RWPE1 (cell line): Measurements from ENCODE around the gene WDR82.

Source experiments
- CTCF ChIA-PET: fragments of 350-600 bp; sonication (Branson Sonifier 250); formaldehyde crosslinking; extraction: SDS; loops from one replicate; lab custom pipeline; 2021; lab: Yijun Ruan, JAX
- POLR2A ChIA-PET: fragments of 400-600 bp; formaldehyde crosslinking; extraction: SDS; loops from one replicate; lab custom pipeline; 2020; ENCODE audit warnings: antibody characterized with exemption; ENCODE audit not compliant: low non-redundant PET; lab: Yijun Ruan, JAX
- DNase-seq: peaks from one replicate; pipeline ENCODE4 v3.0.0; 2012; ENCODE audit warnings: low spot score
- H3K27ac ChIP-seq: fragments of 450-650 bp; 2 replicates; pipeline ENCODE4 v1.5.1; 2017
- TF ChIP-seq, protein P1 (sequence below): fragments of 450-650 bp; conservative IDR thresholded peaks from 2 replicates; pipeline ENCODE4 v1.5.1; 2017; ENCODE audit warnings: low read depth, mild to moderate bottlenecking

The WDR82 gene

DNA sequence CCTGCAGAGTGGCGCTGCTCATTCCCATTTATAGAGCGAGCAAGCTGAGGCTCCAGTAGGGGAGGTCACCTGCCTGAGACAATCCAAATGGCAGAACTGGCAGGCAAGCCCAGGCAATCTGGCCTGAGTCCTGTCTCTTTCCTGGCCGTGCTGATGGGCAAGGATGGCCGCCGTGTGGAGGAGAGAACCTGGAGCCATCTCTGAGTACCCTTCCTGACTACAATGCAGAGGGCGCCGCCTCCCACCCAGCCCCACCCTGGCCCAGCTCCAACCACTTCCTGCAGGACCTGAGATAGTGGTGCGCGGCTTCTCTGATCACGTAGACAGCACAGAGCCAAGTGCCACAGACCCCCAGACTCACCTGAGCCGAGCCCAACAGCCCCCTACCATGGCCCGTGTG is 60.0 kb downstream of the WDR82 start:
- ChIA-PET POLR2A (no interaction called here), CTCF (interaction anchor here (0.7 kb wide), 1 partner anchor 261 kb away, joined by 5 read pairs; no protein-coding TSS in a partner anchor)
- TF ChIP-seq, protein P1, sequence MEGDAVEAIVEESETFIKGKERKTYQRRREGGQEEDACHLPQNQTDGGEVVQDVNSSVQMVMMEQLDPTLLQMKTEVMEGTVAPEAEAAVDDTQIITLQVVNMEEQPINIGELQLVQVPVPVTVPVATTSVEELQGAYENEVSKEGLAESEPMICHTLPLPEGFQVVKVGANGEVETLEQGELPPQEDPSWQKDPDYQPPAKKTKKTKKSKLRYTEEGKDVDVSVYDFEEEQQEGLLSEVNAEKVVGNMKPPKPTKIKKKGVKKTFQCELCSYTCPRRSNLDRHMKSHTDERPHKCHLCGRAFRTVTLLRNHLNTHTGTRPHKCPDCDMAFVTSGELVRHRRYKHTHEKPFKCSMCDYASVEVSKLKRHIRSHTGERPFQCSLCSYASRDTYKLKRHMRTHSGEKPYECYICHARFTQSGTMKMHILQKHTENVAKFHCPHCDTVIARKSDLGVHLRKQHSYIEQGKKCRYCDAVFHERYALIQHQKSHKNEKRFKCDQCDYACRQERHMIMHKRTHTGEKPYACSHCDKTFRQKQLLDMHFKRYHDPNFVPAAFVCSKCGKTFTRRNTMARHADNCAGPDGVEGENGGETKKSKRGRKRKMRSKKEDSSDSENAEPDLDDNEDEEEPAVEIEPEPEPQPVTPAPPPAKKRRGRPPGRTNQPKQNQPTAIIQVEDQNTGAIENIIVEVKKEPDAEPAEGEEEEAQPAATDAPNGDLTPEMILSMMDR: no peak
- no peak for DNase-seq
- H3K27ac ChIP-seq: peak overlapping the region; percentile 93

DNA sequence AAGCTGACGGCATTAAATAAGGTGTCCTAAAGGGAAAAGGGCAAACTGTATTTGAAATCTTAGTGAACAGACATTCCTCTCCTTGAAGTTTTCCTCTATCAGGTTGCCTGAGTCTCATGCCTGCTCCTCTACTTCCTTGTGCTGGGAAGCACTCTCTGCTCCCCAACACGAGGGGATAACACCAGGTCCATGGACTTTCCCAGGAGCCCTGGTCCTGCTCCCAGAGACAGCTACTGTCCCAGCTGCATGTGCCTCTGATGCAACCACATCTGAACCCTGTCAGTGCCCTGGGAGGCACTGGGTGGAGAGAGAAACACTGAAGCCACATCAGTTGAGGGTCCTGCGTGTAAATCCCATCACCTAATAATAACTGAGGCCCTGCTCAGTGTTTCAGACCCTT is 60.4 kb downstream of the WDR82 start:
- DNase-seq: no peak
- CTCF ChIA-PET: interaction anchor here (0.7 to 0.9 kb wide), 3 partner anchors 121 to 343 kb away, joined by 3 to 7 read pairs (median 5); no protein-coding TSS in a partner anchor
- POLR2A ChIA-PET: no interaction called here
- peak overlapping the region; percentile 93 for H3K27ac ChIP-seq
- TF ChIP-seq, protein P1: no peak

DNA sequence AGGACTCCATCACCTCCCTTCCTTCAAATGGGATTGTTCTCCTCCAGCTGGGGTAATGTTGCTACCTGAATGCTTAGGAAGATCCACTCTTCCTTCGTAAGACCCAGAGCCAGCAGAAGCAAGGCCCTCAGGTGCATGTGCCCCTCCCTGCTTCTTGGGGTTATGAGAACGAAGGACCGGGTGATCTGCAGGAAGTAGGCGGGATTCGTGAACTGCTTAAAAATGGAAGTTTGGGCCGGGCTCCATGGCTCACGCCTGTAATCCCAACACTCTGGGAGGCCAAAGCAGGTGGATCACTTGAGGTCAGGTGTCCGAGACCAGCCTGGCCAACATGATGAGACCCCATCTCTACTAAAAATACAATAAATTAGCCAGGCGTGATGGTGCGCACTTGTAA is 61.0 kb downstream of the WDR82 start:
- CTCF ChIA-PET: interaction anchor here (0.7 to 0.9 kb wide), 2 partner anchors 122 to 344 kb away, joined by 3 to 7 read pairs; no protein-coding TSS in a partner anchor
- POLR2A ChIA-PET: no interaction called here
- TF ChIP-seq, protein P1: no peak
- peak overlapping the region; percentile 93 for H3K27ac ChIP-seq
- DNase-seq: no peak

DNA sequence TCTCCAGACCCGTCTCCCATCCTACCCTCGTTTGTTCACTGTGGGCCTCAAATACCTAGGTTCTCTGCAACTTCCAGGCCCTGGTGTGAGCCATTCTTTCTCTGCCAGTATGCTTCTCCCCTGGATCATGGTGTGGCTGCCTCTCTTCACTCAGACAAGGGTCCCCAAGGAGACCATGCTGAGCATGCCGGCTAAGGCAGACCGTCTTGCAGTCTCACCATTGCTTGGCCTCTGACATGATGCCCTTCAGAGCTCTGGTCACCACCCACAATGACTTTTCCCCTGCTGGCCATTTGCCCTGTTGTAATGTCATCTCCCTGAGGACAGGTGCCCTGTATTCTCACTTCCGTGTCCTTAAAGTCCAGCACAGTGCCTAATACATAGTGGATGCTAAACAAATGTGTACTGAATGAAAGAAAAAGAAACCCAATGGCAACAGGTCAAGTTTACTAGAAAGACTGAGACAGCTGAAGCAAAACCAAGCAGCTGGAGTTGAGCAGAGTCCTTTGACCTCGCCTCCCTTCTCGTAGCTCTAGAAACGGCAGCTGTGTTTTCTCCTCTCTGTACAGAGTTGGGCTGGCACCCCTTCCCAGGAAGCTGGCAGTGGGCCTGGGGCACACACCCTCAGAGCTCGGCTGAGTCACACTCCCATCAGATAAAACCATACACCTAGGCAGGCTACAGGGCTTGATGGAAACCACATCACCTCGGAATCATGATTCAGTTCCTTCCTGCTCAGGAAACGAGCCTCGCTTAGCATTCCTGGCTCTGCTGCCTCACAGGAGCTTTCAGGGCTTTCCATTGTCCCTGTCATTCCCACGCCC is 61.7 kb downstream of the WDR82 start:
- DNase-seq: peak; percentile 92
- ChIA-PET POLR2A (interaction anchor here (0.6 to 1.0 kb wide), 2 partner anchors 62 to 64 kb away, joined by 3 read pairs; partner anchors contain the start of gene WDR82), CTCF (interaction anchor here (0.6 to 0.9 kb wide), 4 partner anchors 14 to 344 kb away, joined by 3 to 7 read pairs (median 3); no protein-coding TSS in a partner anchor)

DNA sequence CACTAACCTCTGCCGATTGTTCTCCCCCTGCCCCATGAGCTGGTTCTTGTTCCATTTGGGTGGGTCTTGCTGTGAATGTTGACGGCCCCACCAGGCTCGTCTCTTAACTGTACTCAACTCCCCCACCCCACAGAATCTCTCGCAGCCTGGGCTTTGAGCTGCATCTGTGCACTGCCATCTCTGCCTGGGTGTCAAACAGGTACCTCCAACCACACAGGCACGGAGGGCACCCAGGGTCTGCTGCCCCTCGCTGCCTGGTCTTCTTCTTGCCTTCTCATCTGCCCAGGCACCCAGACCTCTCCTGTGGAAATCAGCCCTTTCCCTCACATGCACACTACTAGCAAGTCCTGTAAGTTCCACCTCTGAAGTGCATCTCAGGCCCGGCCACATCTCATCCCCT is 63.1 kb downstream of the WDR82 start:
- POLR2A ChIA-PET: no interaction called here

More for the DNA sequence above, 61.7 kb downstream of the WDR82 start:
- TF ChIP-seq, protein P1: no peak
- H3K27ac ChIP-seq: peak overlapping the region; percentile 93

DNA sequence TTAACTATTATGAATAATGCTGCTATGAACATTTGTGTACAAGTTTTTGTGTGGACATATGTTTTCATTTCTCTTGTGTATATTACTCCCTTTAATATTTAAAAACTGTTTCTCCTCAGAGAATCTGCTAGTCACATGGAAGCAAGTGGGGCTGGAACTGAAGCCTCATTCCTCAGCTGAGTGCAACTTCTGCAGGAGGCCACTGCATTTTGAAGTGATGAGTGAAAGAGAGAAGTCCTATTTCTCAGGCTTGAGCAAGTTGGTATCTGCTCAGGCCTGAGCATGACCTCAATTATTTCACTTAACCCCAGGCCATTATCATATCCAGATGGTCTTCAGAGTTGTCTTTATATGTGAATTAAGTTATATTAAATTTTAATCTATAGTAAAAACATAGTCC is 64.5 kb downstream of the WDR82 start:
- no peak overlapping the region for H3K27ac ChIP-seq
- ChIA-PET POLR2A (no interaction called here), CTCF (no interaction called here)
- TF ChIP-seq, protein P1: no peak
- DNase-seq: no peak

More for the DNA sequence above, 63.1 kb downstream of the WDR82 start:
- peak overlapping the region; percentile 93 for H3K27ac ChIP-seq
- DNase-seq: no peak
- CTCF ChIA-PET: no interaction called here
- TF ChIP-seq, protein P1: no peak
